HG03575 (cell line): Measurements from ENCODE around the gene CAPN5.

ENCODE experiments used
- ATAC-seq: cut with Tn5 transposase; IDR thresholded peaks from one replicate; pipeline ENCODE4 v1.9.1; 2021; ENCODE audit not compliant: unreplicated experiment, insufficient number of reproducible peaks, low FRiP score; ENCODE audit errors: extremely low read depth

CAPN5 gene

DNA sequence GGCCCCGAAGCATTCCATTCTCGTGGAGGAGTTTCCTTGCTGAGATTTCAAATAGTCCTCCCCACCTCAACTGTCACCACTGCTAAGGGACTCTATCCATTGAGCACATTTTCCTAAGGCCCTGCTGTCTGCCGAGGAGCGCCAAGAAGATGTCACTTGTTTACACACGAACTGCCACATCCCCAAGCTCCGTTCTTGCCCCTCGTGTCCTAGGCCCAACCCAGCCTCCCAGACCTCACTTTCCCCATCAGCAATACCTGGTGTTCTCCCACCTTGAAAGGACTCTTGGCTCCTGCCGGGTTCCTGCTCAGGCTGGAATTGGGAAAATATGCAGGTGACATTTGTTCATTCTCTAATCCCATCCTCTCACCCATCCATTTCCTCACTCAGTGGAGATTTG, 57.3 kb downstream of the CAPN5 start:
- ATAC-seq, result no peak

DNA sequence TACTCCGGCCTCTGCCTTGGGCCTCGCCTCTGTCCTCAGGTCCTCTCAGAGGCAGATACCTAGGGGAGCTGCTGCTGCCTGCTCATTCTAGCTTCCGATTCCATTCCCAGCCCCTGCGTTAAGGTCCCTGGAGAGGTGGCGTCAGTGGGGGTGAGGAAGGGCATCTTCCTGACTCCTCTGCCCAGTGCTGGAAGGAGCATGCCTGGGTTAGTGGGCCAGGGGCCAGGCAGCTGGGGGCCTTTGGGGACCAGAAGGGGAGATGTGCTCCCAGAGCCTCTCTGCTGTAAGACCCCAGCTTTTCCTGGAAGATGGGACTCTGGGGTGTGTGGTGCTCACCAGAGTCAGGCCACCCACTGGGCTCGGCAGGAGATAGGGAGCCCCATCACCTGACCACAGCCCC, 57.7 kb downstream of the CAPN5 start:
- ATAC-seq, result no peak

DNA sequence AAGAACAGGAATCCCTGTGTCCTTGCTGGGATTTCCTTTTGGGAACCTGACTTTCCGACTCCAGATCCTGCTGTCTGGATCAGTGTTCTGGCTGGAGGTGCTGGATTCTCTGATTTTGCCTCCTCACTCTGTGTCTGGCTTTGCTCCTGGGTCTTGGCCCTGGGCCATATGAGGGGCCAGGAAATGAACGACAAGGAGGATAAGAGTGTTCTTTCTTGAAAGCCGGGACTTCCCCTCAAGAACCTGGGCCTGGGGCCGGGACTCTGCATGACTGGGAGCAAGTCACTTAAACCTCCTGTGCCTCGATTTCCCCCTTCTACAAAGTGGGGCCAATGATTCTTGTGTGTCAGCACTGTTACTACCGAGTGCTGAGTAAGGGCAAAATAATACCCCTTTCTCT, 58.4 kb downstream of the CAPN5 start:
- ATAC-seq, result no peak

DNA sequence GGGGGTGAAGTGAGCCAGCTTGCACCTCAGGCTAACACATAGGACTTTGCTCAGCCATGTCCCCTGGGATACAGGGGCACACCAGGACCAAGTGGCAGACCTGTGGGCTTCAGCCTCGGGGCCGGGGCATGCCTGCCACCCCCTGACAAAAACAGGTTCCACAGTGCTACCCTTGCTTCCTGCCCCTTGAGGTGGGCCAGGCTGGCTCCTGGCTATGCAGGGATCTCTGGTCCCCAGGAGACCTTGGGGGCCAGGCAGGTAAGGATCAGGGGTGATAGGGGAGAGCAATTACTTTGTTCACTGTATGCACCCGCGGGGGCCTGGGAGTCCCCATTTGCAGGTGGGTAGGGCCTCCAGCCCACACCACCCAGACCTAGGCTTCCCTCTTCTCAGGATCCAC, 58.9 kb downstream of the CAPN5 start:
- no peak for ATAC-seq

DNA sequence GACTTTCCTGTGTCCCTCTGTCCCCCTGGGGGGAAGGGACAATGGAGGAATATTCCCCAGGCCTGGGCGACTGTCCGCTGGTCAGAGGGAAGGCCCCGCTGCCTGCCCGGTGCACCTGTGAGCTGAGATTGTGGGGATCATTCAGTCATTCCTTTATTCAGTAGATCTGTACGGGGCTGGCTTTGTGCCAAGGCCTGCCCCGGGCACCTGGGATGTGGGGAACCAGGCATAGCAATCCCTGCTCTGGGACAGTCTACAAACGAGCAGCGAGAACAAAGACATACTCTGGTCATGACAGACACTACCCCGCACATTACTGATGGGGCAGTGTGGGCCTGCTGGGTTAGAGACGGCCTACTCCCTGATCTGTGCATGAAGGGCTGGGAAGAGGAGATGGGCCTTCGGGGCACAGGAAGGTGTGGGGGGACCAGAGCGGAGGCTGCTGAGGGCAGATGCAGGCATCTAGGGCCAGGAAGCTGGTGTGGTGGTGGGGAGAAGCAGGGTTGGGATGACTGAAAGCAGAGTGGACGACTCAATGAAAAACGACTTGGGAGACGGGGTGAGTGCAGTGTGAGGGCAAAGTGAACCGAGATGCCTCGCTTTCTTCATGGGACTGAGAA, 59.5 kb downstream of the CAPN5 start:
- ATAC-seq, result no peak

DNA sequence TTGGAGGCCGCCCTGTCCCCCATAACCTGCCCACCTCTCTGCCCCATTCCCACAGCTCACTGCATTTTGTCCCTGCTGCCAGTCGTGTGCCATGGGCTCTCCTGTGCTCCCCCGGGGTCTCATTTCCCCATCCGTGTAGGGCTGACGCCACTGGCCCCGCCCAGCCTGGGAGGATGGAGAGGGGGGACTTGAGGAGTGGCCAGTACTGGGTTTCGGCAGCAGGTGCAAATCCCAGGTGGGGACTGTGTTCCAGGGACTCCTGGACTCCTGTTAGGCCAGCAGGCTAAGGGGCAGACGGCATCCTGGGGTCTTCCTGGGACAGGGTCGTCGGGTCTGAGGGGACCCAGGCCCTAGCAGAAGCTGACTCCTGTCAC, 60.1 kb downstream of the CAPN5 start:
- ATAC-seq, result no peak

DNA sequence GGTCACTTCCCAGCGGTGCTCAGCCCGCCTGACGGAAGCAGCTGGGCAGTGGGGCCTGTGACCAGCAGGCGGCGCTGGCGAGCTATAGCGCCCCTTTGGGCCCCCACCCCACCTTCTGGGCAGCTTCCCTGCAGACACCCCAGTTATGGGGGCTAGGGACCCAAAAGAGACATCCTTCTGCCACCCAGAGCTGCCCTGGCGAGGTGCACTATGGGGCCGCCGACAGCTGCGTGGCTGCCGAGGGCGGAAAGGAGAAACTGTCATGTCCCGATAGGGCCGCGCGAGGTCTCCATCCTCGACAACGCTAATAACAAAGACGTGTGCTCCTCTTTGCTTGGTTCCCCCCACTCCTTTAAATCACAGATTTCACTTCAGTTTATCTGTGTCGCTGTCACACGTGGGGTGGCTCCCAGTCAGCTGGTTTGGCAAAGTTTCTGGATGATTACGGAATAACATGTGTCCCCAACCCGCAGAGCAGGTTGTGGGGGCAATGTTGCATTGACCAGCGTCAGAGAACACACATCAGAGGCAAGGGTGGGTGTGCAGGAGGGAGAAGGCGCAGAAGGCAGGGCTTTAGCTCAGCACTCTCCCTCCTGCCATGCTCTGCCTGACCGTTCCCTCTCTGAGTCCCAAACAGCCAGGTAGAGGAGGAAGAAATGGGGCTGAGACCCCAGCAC, 60.6 kb downstream of the CAPN5 start:
- no peak for ATAC-seq

- no peak for ATAC-seq
Measured at GRCh38 chr11:77127920-77128691, 61.3 kb downstream of the CAPN5 start, which contains the start of gene MYO7A. Gene MYO7A (plus strand): TSS chr11:77128246. CDS start chr11:77130635, 2,389 bp downstream.

GRCh38 chr11:77129069-77129841, 62.5 kb downstream of the CAPN5 start:
- no peak for ATAC-seq

- ATAC-seq, result no peak
Measured at GRCh38 chr11:77129842-77130756, 63.3 kb downstream of the CAPN5 start.

DNA sequence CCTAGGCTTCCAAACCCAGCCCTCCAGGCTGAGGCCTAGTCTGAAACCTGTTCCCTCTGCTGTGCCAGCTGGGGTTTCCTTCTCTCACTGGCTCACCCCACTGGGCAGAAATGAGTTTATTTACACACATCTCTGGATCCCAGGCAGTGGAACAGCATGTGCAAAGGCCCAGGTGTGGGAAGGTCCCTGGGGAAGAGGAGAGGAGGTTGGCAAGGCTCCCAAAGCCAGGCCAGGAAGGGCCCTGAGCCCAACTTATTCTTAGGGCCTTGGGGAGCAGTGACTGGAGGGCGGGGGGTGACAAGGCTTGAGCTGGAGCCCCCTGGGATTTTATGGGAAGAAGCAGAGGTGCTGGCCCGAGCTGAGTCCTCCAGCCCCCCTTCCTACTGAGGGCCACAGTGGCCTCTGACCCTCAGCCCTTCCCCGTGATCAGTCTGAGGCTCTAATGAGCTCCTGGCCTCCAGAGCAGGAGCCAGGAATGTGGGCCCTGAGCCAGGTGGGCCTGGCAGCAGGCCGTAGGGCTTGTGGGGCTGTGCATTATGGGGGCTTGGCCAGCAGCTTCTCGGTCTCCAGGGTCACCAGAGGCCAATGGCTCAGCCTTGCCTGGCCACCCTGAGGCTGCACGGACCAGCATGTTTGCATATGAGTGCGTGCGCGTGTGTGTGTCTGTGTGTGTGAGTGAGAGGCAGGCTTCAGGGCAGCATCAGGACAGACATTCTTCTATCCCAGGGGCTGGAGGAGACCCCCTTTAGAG, 64.2 kb downstream of the CAPN5 start:
- ATAC-seq, result no peak

GRCh38 chr11:77131560-77131959, 64.8 kb downstream of the CAPN5 start:
- no peak for ATAC-seq

GRCh38 chr11:77135069-77135468, 68.3 kb downstream of the CAPN5 start:
- ATAC-seq, result no peak

DNA sequence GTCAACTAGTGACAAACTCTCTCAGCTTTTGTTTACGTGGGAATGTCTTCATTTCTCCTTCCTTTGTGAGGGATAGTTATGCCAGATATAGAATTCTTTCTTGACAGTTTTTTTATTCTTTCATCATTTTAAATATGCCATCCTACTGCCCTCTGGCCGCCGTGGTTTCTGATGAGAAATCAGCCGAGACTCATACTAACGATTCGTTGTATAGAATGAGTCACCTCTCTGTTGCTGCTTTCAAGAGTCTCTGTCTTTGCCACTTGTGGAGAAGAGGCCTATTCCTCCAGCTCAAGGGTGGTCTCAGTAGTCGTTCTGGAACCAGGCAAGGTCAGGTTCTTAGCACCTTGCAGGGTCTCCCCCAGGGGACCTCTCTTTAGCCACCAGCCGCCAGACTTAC, 69.3 kb downstream of the CAPN5 start:
- ATAC-seq, result no peak

DNA sequence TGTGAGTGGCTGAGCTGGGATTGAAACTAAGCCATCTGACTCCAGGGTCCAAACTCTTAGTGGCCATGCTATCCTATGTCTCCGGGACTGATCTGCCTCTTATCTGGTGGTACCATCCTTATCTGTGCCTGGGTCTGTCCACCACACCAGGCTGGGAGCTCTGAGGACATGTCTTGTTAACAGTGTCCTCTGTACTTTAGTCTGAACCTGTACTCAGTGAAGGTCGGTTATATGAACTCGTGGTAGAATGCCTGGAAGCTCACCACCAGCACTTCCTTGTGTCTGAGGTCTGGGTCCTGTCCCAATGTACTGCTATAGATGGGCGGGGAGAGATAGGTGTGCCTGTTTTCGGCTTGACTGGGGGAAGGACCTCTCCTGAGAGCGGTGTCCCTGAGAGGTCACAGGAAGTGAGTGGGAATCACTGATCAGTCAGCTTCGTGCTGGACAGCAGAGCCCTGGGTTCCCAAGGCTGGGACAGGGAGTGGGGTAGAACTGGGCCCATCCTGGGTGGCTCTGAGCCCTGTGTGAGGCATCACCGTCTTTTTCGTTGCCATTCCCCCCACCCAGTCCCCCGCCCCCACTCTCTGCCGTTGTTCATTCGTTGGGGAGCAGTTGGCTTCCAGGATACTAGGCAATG, 70.1 kb downstream of the CAPN5 start:
- no peak for ATAC-seq

DNA sequence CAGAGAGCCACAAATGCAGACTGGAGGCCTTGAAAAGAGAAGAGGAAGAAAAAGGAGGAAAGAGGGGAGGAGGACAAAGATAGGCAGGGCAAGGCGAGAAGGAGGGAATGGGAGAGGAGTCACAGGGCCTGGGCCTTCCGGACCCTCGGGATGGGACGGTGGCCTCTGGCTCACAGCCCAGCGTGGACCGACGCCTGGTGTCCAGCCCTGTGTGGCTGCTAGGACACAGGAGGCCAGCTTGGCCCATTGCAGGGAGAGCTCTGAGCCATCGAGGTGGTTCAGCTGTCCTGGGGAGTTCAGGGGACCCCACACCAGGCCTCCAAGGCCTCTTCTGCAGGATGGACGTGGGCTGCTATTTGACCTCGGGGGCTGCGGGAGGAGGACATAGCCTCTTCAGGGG, 70.7 kb downstream of the CAPN5 start:
- no peak for ATAC-seq

GRCh38 chr11:77138106-77138649, 71.4 kb downstream of the CAPN5 start:
- ATAC-seq, result no peak
